B cell (primary cell): Measurements from ENCODE around the gene TPSAB1.

Experiments used
- EZH2 ChIP-seq: IDR thresholded peaks from 2 replicates; pipeline ENCODE4 v1.6.1; 2012; ENCODE audit warnings: borderline replicate concordance, low read depth, mild to moderate bottlenecking, moderate library complexity, low read length; ENCODE audit not compliant: insufficient read depth, poor library complexity, severe bottlenecking
- TF ChIP-seq, protein P1 (sequence below): fragments of 200-600 bp; IDR thresholded peaks from one replicate; pipeline ENCODE4 v1.8.0; 2022; ENCODE audit warnings: antibody characterized with exemption, mild to moderate bottlenecking

GRCh38 chr16:1215574-1216295 lies 24.8 kb upstream of the TPSAB1 start:
- TF ChIP-seq, protein P1, sequence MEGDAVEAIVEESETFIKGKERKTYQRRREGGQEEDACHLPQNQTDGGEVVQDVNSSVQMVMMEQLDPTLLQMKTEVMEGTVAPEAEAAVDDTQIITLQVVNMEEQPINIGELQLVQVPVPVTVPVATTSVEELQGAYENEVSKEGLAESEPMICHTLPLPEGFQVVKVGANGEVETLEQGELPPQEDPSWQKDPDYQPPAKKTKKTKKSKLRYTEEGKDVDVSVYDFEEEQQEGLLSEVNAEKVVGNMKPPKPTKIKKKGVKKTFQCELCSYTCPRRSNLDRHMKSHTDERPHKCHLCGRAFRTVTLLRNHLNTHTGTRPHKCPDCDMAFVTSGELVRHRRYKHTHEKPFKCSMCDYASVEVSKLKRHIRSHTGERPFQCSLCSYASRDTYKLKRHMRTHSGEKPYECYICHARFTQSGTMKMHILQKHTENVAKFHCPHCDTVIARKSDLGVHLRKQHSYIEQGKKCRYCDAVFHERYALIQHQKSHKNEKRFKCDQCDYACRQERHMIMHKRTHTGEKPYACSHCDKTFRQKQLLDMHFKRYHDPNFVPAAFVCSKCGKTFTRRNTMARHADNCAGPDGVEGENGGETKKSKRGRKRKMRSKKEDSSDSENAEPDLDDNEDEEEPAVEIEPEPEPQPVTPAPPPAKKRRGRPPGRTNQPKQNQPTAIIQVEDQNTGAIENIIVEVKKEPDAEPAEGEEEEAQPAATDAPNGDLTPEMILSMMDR, result no peak
- TF ChIP-seq EZH2, result no peak
